Activated CD4-positive, CD25-positive, alpha-beta regulatory T cell treated with anti-CD3 and anti-CD28 coated beads, Interleukin-2, amount 50 U/mL, for 72 hours (primary cell): Measurements from ENCODE around the gene POR.
"Not testable (repeated sequence)": the region's sequence is repeated elsewhere in the genome, so short reads cannot be mapped to it uniquely, and the experiment has no call there.

Experiments used
- DNase-seq: peaks from one replicate; pipeline ENCODE4 v3.0.0; 2021

The POR gene

DNA sequence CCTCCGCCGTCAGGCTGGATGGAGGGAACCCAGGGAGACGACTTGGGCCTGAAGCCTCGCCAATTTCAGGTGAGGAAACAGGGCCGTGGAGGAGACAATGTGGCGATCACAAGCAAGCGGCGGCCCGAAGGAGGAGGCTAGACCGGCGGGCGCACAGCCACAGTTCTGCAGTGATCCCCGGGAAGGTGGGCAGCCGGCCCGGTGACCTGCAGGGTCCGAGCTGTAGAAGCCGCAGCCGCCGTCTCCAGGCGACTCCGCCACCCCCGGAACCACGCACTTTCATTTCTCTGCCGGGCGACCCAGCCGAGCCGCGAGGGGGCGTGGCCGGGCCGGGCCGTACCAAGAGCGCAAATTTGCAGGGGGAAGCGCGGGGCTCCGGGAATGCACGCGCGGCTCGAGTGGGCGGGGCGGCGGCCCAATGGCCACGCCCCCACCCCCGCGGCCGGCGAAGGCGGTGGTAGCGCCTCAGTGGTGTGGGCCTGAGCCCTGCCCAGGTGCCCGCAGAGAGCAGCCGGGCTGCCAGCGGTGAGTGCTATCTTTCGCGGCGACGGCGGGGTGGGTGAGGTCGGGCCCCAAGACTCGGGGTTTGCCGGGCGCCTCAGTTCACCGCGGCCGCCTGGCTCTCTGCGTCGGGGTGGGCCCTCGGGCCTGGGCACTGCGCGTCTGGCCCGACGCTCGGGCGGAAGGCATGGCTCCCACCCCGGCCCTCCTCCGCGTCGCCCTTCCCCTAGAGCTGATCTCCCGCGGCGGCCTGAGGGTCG, at the start of gene POR:
TSS of gene POR (plus strand) at position 501 of the 761 bp plus-strand sequence. CDS start 38,847 bp downstream, outside the sequence.
- peak; percentile 99 for DNase-seq

DNA sequence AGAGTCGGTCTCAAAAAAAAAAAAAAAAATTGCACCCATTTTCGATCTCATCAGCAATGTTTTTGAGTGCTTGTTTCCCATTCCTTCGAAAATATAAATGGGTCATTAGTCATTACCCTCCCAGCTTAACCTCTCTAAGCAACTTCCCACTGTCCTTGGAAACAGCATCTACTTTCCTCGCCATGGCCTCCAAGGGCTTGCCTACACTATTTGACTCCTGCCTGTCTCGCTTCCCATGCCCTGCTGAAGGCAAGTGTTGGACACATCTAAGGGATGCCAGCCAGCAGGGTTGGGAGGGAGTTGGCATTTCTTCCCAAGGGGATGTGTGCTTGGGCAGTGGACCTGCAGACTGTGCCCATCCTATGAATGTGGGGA, 48.9 kb upstream of the POR start:
- no peak for DNase-seq

DNA sequence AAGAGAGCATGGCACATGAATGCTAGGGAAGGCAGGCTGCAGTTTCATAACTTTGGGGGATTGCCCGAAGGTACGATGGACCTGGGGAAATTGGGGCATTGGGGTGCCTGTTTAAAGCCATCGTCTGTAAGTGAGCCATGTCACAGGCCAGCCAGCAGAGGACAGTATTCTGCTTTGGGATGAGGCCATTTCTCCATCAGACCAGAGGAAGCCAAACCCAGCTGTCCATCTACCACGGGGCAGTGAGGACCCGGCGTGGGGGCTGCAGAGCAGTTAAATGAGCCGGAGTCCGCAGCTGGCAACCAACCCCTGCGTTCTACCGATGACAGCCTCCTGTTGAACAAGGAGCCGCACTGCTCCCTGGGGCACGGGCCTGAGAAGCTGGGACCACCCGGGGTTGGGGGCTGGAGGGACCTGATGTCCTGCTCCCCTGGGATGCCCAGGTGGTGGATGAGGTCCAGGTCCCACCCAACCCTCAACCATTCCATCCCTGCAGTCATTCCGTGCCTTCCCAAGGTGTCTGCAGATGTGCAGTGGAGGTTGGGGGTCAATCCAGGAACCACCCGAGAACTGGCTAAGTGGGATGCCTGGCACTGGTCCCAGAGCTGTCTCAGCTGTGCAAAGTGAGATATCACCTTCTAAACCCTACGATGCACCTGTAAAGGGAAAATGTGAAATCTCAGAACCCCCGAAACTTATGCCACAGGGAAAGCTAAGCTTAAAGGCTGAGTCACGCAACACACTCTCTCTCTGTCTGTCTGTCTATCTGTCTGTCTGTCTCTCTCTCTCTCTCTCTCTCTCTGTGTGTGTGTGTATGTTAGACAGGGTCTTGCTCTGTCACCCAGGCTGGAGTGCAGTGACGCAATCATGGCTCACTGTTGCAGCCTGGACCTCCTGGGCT, 48.2 kb upstream of the POR start:
- DNase-seq: no peak

DNA sequence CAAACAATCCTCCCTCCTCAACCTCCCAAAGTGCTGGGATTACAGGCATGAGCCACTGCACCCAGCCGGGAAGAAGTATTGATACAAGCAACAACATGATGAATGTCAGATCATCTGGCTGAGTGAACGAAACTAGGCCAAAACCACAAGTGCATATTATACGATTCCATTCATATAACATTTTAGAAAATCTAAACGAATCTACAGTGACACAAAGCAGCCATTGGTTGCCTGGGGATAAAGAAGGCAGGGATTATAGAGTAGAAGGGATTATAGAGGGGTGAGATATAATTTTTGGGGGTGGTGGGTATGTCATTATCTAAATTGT, 47.6 kb upstream of the POR start:
- DNase-seq: no peak

DNA sequence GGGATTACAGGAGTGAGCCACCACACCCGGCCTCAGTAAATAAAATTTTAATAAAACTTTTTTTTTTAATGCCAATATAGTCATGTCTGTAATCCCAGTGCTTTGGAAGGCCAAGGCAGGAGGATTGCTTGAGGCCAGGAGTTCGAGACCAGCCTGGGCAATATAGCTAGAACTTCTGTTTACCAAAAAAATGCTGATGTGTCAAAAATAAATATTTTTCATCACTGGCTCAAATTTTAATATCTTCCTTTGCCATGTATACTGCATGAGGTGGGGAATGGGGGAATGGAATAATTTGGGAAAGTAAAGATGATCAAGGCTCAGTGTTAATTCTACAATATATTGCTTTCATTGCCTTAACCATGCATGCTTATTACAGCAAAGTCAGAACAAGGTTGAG, 46.8 kb upstream of the POR start:
- no peak for DNase-seq

DNA sequence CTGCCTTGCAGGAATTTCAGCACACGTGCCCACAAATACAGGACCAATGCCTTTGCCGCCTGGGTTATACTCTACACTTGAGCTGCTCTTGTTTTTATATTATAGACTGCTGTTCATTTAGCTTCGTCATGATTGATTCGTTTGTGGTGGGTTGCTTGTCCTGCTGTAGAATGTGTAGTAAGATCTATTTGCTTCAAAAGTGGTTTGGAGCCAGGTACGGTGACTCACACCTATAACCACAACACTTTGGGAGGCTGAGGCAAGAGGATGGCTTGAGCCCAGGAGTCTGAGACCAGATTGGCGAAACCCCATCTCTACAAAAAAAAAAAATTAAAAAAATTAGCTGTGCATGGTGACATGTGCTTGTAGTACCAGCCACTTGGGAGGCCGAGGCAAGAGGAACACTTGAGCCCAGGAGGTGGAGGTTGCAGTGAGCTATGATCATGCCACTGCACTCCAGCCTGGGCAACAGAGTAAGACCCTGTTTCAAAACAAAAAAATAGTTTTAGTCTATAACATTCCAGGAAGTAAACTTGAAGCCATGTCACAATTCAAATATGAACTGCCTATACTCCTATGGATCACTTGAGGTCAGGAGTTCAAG, 45.1 kb upstream of the POR start:
- no peak for DNase-seq

DNA sequence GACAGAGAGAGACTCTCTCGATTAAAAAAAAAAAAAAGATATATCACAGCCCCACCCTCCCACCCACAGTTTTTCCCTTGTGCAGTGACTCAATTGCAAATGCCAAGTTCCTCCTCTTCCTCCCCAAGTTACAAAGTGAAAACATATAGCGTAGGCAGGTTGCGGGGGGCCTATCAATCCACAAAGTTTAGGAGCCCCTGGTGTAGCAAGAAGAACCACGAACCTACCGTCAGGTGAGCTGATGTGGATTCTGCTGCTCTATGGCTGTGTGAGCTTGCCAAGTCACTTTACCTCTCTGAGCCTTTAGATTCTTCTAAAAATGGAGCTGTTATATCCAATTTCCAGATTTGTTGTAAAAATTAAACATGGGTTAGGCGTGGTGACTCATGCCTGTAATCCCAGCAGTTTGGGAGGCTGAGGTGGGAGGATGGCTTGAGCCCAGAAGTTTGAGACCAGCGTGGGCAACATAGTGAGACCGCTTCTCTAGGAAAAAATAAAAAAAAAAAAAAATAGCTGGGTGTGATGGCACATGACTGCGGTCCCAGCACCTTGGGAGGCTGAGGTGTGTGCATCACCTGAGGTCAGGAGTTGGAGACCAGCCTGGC, 44.3 kb upstream of the POR start:
- no peak for DNase-seq

DNA sequence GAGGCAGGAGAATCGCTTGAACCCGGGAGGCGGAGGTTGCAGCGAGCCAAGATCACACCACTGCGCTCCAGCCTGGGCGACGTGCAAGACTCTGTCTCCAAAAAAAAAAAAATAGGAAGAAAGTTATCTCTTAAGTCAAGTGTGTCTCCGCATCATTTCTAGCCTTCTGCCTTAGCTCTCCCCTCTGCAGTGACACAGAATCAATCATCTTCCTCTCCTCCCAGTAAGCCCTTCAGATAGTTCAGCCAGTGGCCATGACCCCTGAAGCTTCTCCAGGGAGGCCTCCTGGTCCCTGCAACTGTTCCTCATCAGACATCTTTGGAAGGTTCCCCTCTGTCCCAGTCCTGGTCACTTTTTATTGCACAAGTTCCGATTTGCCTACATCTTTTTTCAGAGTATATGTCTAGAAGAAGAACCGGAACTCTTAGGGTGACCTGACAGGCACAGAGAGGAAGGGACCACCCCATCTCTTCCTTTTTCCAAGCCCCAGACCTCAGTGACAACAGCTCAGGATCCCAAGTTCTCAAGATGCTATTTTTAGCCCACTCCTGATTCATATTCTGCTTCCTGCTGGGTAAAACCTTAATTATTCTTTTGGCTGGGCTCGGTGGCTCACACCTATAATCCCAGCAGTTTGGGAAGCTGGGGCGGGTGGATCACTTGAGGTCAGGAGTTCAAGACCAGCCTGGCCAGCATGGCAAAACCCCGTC, 42.7 kb upstream of the POR start:
- no peak for DNase-seq

DNA sequence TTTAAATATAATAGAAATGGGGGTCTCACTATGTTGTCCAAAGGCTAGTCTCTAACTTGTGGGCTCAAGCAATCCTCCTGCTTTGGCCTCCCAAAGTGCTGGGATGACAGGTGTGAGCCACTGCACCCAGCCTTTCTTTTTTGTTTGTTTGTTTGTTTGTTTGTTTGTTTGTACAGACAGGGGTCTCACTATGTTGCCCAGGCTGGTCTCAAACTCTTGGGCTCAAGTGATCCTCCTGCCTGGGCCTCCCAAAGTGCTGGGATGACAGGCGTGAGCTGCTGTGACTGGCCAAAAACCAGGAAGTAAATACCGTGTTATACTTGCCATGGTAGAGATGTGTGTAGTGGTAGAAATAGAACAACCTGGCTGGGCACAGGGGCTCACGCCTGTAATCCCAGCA, 40.8 kb upstream of the POR start:
- not testable (repeated sequence) for DNase-seq

DNA sequence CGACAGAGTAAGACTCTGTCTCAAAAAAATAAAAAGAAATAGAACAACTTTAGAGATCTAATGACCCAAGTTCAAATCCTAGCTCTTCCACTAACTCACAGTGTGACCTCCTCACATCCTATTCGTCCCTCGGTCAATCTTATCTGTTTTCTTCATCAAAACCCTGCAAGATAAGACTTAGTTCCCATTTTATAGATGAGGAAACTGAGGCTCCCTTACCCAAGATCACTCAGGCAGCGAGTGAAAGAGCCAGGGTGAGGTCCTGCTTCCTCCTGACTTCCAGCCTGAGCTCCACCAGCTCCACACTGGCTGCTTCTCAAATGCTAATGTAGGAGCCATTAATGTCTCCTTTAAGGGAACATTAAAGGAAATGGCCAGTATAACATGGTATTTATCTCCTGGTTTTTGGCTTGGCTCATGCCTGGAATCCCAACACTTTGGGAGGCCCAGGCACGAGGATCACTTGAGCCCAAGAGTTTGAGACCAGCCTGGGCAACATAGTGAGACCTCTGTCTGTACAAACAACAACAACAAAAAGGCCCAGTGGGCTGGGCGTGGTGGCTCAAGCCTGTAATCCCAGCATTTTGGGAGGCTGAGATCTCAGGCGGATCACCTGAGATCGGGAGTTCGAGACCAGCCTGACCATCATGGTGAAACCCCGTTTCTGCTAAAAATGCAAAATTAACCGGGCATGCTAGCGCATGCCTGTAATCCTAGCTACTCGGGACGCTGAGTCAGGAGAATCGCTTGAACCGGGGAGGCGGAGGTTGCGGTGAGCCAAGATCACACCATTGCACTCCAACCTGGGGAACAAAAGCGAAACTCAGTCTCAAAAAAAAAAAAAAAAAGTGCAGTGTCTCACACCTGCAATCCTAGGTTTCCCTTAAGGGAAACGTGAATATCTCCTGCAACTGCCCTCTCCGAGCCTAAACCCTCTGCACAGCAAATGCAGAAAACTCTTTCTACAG, 39.6 kb upstream of the POR start:
- no peak for DNase-seq

DNA sequence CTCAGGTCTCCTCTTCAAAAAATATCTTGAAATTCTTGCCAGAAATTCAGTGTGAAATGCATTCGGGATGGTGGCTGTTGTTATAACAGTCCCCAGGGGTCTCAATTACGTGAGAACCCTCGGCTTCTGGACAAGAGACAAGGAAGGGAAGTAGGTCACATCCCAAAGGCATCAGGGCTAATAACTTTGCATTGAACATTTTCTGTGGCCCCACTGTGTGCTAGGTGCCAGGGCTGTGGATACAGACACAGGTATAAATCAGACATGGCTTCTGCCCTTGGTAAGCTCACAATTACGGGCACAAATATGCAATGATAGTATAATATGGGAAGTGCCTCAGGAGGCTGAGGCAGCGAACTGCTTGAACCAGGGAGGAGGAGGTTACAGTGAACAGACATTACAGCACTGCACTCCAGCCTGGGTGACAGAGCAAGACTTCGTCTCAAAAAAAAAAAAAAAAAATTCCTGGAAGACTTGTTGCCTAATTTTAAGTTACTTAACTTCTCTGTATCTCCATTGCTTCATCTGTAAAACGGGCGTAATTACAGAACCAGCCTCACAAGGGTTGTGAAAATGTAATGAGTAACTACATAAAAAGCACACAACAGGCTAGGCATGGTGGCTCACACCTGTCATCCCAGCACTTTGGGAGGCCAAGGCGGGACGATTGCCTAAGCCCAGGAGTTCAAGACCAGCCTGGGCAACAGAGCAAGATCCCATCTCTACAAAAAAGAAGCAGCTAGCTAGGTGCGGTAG, 38.7 kb upstream of the POR start:
- no peak for DNase-seq

DNA sequence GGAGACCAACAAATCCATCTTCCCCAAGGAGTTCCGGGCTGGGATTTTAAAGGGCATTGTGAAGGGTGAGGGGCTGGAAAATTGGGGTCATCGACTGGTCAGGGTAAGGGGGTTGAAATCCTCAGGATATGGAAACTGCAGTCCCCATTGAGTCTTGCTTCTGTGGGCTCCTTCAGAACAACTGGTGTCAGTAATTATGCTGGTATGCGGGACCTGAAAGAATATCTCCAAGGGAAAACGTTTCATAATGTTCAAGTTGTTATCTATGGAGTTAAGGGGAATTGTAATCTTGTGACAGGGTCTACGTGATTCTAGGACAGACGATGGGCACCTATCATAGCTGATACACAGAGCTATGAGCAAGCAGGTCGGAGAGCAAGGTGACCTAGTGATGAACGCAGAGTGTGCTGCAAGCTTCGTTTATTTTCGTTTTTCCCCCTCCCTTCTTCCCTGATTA, 36.6 kb upstream of the POR start:
- DNase-seq: no peak

DNA sequence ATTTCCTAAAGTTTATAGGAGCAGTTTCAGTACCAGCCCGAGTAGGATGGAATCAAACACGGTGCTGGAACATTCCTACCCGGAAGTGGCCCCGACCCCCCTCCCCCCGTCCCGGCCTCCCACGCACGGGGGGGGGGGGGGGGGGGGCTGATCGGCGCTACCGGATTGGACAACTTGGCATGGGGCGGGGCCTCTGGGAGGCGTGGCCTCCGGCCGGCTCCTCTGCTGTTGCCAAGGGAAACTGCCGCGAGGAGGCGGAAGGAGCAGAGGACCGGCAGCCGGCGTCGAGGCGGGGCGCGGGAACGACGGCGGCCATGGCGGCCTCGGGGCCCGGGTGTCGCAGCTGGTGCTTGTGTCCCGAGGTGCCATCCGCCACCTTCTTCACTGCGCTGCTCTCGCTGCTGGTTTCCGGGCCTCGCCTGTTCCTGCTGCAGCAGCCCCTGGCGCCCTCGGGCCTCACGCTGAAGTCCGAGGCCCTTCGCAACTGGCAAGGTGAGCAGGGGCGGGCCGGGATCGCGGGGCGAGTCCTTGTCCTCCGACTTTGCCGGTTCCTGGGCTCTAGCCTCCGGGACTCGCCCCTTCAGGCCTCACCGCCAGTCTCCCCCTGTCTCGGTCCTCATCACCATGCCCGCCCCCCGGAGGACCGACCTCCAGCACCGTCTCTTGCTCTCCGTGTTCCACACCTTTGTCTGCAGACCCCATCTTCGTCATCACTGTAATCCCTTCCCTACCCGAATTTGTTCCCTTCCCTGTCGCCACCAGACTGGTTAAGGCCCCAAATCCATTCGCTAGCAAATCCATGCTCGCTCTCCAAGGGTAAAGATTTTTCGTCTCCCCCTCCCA, 36.0 kb upstream of the POR start, which contains the start of gene RHBDD2:
TSS of gene RHBDD2 (plus strand) at position 266 of the 843 bp plus-strand sequence. CDS start at position 315, 49 bp downstream.
- DNase-seq: peak; percentile 91

DNA sequence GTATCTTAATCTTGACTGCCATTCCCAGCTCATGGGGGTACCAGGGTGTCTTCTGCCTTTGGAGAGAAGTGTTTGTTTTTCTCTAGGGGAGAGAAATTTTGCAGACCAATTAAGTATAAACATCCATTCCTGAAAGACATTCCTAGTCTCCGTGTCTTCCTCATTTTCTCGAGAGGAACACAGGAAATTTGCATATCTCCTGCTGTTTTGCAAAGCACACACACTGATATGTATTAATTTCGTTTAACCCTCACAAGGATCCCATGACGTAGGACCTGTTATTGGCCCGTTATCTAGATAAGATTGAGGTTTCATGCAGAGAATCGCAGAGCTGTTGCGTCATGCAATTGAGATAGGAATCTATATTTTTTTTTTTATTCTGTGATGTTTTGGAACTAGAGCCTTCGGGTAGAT, 35.2 kb upstream of the POR start:
- DNase-seq: no peak

DNA sequence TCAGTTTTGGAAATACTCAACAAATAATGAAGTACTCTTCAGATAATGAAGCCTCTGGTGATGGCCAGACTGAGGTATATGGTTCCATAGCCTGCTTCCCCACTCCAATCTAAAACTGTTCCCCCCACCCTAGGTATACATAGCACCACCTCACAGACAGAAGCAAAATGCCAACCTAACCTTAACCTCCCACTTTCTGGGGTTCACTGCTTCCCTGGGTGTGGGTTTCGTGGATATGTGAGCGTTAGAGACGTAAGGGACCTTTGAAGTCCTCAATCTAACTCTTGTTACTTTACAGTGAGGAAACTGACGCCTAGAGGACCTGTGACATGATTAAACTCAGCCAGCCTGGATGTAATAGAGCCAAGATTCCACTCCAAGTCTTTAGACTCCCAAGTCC, 34.7 kb upstream of the POR start:
- DNase-seq: no peak

DNA sequence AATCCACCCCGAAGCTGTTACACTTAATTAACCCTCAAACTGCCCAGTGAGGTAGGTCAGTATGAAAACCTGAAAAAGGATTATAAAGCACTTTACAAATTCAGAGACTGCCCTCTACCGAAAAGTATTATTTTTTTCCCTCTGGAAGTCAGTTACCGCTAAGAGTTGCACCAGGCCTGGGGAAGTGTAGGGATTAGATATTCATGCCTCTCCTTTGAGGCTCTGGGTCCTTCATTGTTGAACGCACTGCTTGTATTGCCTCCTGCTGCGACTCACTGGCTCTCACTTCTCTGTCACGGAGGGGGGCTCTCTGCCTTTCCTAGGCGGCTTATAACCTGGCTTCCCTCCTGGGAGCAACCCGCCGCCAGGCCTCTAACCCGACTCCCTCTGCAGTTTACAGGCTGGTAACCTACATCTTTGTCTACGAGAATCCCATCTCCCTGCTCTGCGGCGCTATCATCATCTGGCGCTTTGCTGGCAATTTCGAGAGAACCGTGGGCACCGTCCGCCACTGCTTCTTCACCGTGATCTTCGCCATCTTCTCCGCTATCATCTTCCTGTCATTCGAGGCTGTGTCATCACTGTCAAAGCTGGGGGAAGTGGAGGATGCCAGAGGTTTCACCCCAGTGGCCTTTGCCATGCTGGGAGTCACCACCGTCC, 33.4 kb upstream of the POR start:
- DNase-seq: no peak

DNA sequence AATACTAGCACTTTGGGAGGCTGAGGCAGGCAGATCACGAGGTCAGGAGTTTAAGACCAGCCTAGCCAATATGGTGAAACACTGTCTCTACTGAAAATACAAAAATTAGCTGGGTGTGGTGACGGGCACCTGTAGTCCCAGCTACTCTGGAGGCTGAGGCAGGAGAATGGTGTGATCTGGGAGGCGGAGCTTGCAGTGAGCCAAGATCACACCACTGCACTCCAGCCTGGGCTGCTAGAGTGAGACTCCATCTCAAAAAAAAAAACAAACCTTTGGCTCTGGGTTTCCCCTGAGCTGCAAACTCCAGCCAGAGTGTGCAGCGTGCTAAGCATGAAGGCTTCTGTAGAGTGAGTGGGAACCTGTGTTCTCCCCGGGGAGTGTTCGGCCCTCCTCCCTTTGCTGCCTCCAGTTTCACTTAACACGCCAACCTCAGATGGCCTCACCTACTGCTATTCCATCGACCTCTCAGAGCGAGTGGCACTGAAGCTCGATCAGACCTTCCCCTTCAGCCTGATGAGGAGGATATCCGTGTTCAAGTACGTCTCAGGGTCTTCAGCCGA, 31.6 kb upstream of the POR start:
- not testable (repeated sequence) for DNase-seq

DNA sequence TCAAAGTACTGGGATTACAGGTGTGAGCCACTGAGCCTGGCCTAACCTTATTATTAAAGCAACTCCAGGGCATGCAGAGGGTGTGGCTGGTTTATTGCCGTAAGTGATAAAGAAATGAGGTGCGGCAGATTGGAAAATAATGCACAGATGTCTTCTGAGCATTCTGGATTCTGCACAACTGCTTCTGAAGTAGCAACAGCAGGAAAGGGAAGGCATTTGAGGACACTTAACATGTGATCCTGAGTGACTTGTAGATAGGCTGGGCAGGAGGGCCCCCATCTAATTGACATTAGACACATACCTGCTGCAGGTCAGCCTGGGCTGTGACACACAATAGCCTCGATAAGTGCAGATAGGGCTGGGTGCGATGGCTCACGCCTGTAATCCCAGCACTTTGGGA, 30.5 kb upstream of the POR start:
- no peak for DNase-seq

DNA sequence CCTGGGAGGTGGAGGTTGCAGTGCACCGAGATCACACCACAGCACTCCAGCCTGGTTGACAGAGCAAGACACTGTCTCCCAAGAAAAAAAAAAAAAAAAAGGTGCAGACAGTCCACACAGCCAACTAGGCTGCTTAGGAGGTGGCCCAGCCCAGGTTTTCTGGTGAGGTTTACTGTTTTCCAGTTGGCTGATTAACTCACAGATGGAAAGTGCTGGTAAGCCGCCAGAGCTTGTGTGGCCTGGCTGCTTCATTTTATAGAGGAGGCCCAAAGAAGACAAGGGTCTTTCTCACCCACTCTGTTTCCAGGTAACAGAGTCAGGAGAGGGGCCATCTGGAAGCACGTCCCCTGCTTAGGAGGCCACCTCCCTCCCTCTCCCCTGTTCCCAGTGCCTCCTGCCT, 29.9 kb upstream of the POR start:
- no peak for DNase-seq
